Mesodermal cell (in vitro differentiated cells): ENCODE data around the gene DUSP22. TPM values are rescaled to one million over a fixed set of nuclear protein-coding genes. Genes with fewer than 3 reads are reported as not detected.
"Not testable (repeated sequence)": the region's sequence is repeated elsewhere in the genome, so short reads cannot be mapped to it uniquely, and the experiment has no call there.

Experiments
- H3K27ac ChIP-seq: 2 replicates; pipeline ENCODE4 v1.7.0; 2013; ENCODE audit warnings: mild to moderate bottlenecking, low read depth, low read length, moderate library complexity; ENCODE audit not compliant: severe bottlenecking
- H3K36me3 ChIP-seq: 2 replicates; pipeline ENCODE4 v1.7.1; 2013; ENCODE audit warnings: mild to moderate bottlenecking, low read length, moderate library complexity; ENCODE audit not compliant: control insufficient read depth, insufficient read depth
- H3K4me1 ChIP-seq: one replicate; pipeline ENCODE4 v1.7.1; 2013; ENCODE audit warnings: mild to moderate bottlenecking, low read length; ENCODE audit not compliant: insufficient read depth, control insufficient read depth, poor library complexity, severe bottlenecking
- H3K4me3 ChIP-seq: 2 replicates; pipeline ENCODE4 v1.7.0; 2013; ENCODE audit warnings: low read length, control low read depth, mild to moderate bottlenecking; ENCODE audit not compliant: insufficient read depth, poor library complexity, severe bottlenecking; ENCODE audit errors: extremely low read depth
- H3K9me3 ChIP-seq: 2 replicates; pipeline ENCODE4 v1.7.1; 2013; ENCODE audit warnings: mild to moderate bottlenecking, low read length, moderate library complexity; ENCODE audit not compliant: control insufficient read depth
- WGBS, 2 experiments: methylation state at CpG; one replicate each; pipeline ENCODE4 v1.1.5; 2013; ENCODE audit warnings: missing lambda C conversion rate in 2 of 2; ENCODE audit not compliant: insufficient coverage in 2 of 2; 5-methylcytosine and 5-hydroxymethylcytosine counted together
- polyA plus RNA-seq, 2 experiments: library from polyadenylated mRNA; stranded (reverse); fragments of 50-300 nt; gene quantifications; one replicate each; pipeline ENCODE4 v1.2.3, GENCODE V29; 2013

The DUSP22 gene, protein sequence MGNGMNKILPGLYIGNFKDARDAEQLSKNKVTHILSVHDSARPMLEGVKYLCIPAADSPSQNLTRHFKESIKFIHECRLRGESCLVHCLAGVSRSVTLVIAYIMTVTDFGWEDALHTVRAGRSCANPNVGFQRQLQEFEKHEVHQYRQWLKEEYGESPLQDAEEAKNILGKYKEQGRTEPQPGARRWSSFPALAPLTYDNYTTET
- 37.1 TPM for polyA plus RNA-seq (2013, experiment 1 of 2)
- polyA plus RNA-seq (2013, experiment 2 of 2): 35.3 TPM

DNA sequence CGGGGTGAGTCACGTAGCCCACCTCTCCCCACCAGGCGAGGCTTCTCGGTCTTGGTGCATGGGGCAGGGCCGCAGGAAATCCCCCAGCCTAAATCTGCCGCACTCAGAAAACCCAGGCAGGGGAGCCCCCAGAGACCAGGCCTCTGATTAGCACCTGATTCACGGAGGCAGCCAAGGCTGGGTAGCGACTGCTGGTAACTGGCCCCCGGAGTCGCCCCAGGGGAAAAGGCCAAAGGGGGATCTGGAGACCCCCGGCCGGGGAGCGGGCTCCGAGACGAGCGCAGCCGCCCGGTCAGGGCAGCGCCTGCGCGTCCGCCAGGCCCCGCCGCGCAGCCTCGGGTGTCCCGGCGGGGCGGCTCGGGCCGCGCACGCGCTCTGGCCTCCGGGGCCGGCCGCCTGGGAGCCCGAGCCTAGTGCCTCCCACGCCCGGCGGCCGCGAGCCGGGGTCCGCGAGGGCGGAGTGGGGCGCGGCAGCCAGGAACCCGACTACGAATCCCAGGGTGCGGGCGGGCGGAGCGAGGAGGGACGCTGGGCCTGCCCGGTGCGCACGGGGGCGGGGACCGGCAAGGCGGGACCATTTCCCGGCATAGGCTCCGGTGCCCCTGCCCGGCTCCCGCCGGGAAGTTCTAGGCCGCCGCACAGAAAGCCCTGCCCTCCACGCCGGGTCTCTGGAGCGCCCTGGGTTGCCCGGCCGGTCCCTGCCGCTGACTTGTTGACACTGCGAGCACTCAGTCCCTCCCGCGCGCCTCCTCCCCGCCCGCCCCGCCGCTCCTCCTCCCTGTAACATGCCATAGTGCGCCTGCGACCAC is at the start of gene DUSP22:
DUSP22 (plus strand) TSS at position 791 of the 809 bp plus-strand sequence. CDS start 53 bp downstream, outside the sequence.
- Histone ChIP-seq H3K36me3 (no peaks in the 10 kb centered on the region), H3K4me1 (no peaks in the 10 kb centered on the region), H3K9me3 (peaks cover 8% of the 10 kb centered on the region), H3K4me3 (peak within 1 kb of the TSS; percentile 71), H3K27ac (peak within 1 kb of the TSS; percentile 84)
- WGBS, 2 experiments: 34 to 35% methylated on average over 76 to 84 of the region's 85 CpGs

DNA sequence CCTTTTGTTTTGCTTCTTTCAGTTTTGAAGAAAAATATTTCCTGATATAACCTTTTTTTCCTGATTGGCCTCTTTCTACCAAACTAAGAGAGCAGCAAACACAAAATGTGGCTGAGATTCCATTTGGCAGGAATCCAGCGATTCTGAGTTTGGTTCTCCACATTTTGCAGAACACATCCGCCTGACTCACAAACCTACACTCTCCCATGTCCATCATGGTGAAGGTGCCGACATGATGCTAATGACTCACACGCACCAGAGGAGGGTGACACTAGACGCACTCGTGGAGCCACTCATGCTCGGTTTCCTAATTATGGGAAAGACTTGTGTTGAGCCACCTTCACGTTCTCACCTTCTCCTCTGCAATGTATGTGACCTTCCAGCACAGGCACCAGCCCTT is 45.9 kb upstream of the DUSP22 start:
- 88 to 94% methylated on average over 7 to 8 of the region's 8 CpGs for WGBS, 2 experiments
- Histone ChIP-seq H3K27ac (no peak overlapping the region), H3K36me3 (no peaks in the 10 kb centered on the region)

DNA sequence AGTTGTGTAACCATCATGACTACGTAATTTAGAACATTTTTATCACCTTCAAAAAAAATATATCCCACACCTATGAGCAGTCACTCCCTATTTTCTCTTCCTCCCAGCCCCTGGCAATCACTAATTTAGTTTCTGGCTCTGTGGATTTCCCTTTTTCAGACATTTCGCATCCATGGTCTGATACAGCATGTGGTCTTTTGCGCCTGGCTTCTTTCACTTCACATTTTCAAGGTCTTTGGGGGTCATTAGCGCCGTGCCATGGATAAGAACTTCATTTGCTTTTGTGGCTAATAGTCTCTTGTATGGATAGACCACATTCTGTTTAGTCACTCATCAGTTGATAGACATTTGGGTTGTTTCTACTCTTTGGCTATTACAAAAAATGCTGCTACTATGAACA is 44.9 kb upstream of the DUSP22 start:
- 83 to 92% methylated on average over 3 of the region's 5 CpGs for WGBS, 2 experiments
- Histone ChIP-seq H3K4me1 (no peaks in the 10 kb centered on the region), H3K36me3 (no peaks in the 10 kb centered on the region), H3K27ac (no peak overlapping the region), H3K9me3 (no peaks in the 10 kb centered on the region), H3K4me3 (no peak overlapping the region)

More for the DNA sequence above, 45.9 kb upstream of the DUSP22 start:
- Histone ChIP-seq H3K9me3 (no peaks in the 10 kb centered on the region), H3K4me3 (no peak overlapping the region), H3K4me1 (no peaks in the 10 kb centered on the region)

DNA sequence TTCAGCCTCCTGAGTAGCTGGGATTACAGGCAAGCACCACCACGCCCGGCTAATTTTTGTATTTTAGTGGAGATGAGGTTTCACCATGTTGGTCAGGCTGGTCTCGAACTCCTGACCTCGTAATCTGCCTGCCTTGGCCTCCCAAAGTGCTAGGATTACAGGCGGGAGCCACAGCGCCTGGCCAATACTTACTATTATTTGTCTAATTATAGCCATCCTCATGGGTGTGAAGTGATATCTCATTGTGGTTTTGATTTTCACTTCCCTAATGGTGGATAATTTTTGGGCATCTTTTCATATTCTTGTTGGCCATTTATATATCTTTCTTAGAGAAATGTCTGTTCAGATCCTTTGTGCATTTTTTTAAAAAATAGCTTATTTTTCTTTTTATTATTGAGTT is 44.2 kb upstream of the DUSP22 start:
- WGBS, 2 experiments: 92 to 100% methylated on average over 1 to 4 of the region's 6 CpGs
- H3K27ac ChIP-seq, H3K9me3 ChIP-seq, H3K4me3 ChIP-seq, H3K36me3 ChIP-seq, H3K4me1 ChIP-seq: not testable (repeated sequence)

DNA sequence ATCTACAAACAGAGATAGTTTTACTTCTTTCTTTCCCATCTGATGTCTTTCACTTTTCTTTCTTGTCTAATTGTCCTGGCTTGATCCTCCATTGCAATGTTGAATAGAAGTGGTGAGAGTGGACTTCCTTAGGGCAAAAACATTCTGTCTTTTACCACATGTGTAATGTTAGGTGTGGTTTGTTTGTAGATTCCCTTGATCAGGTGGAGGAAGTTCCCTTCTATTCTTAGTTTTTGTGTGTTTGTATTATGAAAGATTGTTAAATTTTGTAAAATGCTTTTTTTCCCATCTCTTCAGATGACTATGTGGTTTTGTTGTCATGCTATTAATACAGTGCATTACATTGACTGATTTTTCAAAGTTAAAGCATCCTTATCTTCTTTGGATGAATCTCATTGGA is 41.6 kb upstream of the DUSP22 start:
- Histone ChIP-seq H3K4me3 (no peak overlapping the region), H3K9me3 (no peaks in the 10 kb centered on the region), H3K27ac (no peak overlapping the region), H3K36me3 (no peaks in the 10 kb centered on the region), H3K4me1 (no peaks in the 10 kb centered on the region)

DNA sequence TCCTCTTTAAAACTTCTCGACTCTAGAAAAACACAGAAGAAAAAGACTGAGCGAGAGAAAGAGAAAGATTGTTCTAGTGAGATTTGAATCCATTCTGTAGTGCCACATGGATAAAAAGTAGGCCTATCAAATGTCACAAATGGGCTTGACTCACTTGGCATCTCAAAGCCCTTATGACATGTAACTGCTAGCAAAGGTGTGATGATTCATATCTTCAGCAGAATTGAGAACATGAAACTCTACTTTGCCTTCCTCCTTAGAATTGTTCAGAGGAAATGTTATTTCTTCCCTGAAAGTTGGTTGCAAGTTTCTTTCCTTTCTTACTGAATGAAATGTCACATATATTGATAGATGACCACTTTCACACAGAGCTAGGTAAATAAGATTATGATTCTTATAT is 40.4 kb upstream of the DUSP22 start:
- H3K4me1 ChIP-seq: no peaks in the 10 kb centered on the region
- no peaks in the 10 kb centered on the region for H3K36me3 ChIP-seq
- H3K4me3 ChIP-seq: no peak overlapping the region
- no peaks in the 10 kb centered on the region for H3K9me3 ChIP-seq
- WGBS, 2 experiments: 100% methylated on average over 1 of the region's 2 CpGs; no CpG with 5 or more reads in 1 of the 2 experiments
- no peak overlapping the region for H3K27ac ChIP-seq

DNA sequence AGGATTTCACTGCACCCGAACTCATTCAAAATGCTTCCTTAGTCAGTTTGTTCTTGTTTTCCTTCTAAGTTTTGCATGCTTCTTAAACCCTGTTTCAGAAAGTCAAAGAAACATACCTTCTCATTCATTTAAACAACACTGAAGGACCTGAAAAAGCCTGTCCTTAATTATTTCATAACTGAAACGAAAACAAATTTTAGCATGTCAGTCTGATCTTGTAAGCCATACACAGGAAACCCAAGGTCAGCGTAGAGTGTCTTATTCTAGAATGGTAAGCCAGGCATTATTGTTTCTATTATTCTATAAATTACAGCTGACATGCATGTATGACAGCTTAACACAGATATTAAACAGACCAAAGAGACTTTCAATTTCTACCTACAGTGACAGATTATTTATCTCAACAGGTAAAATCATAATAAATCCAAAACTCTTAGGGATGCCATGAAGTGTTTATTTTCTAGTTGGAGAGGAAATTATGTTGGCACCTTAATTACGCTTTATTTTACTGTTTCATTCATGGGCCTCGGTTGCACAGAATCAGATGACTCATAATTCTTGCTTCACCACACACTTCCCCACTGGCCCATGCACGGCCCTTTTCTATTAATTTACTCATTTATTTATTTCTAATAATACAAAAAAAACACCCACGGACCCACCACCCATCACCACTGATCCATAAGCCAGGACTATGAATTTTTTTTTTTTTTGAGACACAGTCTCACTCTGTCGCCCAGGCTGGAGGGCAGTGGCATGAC is 39.3 kb upstream of the DUSP22 start:
- Histone ChIP-seq H3K36me3 (no peaks in the 10 kb centered on the region), H3K27ac (no peak overlapping the region), H3K4me3 (no peak overlapping the region), H3K9me3 (no peaks in the 10 kb centered on the region), H3K4me1 (no peaks in the 10 kb centered on the region)
- 83 to 96% methylated on average over 4 to 6 of the region's 8 CpGs for WGBS, 2 experiments

DNA sequence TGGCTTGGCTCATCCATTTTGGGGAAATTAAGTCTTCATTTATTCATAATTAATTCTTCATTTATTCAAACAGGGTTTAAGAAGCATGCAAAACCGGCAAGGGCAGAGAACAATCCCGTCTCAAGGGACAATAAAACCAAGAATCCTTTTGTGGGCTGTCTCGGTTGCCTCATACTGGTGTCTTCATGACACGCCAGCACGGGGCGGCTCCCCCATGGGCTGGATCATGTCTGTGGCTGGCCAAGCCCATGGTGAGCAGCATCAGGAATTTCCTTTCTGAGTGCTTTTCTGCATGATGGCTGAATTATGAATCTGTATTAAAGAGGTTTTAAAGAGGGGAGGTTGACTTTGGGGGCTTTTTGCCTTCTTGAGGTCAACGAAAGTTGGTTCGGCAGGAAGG is 38.3 kb upstream of the DUSP22 start:
- no peaks in the 10 kb centered on the region for H3K9me3 ChIP-seq
- WGBS, 2 experiments: 81 to 94% methylated on average over 5 to 8 of the region's 8 CpGs
- no peak overlapping the region for H3K4me3 ChIP-seq
- H3K4me1 ChIP-seq: no peaks in the 10 kb centered on the region
- no peaks in the 10 kb centered on the region for H3K36me3 ChIP-seq
- no peak overlapping the region for H3K27ac ChIP-seq

DNA sequence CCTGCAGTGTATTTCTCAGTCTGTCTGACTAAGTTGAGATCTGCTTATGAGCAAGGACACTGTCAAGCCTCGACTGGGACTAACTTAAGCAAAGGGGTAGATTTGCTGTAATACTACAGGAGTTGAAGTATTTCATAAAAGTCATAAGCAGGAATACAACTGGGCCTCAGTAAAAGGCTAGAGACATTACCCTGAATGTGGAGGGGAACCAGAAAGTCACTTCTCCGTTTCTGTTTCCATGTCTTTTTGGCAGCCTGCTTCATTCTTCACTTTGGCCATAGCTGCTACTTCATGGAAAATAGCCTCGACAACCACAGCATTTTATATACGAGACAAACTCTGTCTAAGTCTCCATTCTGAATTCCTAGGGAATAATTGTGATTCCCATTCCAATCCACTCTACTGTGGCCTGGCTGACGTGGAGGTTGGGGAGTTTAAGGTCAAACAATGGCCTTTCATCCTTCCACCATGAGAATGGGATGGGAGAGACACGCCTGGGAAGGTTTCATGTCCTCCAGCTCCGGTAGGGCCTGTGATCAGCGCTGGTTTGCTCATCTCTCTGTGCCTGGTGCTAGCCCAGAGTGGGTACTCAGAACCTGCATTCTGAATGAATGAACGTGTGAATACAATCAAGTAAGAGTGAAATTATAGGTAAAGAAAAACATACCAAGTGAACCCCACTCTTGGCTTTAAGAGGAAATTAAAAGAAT is 37.1 kb upstream of the DUSP22 start:
- WGBS, 2 experiments: 94 to 96% methylated on average over 3 to 5 of the region's 9 CpGs
- Histone ChIP-seq H3K4me1 (no peaks in the 10 kb centered on the region), H3K9me3 (no peaks in the 10 kb centered on the region), H3K4me3 (no peak overlapping the region), H3K36me3 (no peaks in the 10 kb centered on the region), H3K27ac (no peak overlapping the region)

DNA sequence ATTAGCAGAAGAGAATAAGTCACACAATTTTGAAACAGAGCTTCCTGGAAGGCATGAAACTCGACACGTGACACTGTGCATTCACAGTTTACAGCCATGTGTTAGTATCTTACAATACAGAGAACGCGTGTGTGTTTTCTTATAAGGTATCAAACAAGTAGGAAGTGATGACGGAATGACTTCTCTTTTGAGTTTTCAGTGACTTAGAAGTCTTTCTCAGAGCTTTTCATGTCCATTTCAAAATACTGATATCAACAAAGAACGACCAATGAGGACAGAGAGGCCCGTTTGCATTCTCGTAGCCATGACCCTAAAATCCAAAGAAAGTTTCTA is 36.6 kb upstream of the DUSP22 start:
- Histone ChIP-seq H3K4me1 (no peaks in the 10 kb centered on the region), H3K4me3 (no peak overlapping the region), H3K27ac (no peak overlapping the region), H3K36me3 (no peaks in the 10 kb centered on the region), H3K9me3 (no peaks in the 10 kb centered on the region)
- WGBS, 2 experiments: 81 to 93% methylated on average over 8 of the region's 8 CpGs
